Measurements from ENCODE around the gene SLCO4A1. TPM values are rescaled to one million over a fixed set of nuclear protein-coding genes. Genes with fewer than 3 reads are reported as not detected.

SLCO4A1 gene
- total and polyA plus RNA-seq, 2 experiments from 2014 or later = 0.15 to 1.0 TPM

DNA sequence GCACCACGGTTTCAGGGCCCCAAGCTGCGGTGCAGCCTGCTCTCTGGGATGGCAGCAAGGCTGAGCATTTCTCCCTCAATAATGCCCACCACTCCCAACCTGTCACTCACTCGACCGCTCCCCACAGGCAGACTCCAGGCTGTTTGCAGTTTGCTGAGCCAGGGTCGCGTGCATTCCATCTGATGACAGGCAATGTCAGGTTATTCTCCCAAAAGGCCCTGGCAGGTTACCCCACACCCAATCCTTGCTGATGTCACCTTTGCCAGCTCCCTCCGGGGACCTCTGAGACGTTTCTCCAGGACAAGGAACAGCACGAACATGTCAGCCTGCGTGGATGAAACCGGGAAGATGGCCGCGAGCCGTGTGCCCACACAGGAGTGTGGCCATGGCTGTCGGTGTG is 7.1 kb upstream of the SLCO4A1 start:
- DNase-seq (ENCODE audit: low read depth in 1 of 2, low spot score in 1 of 2) = no peak
- TF ChIP-seq, protein P1, sequence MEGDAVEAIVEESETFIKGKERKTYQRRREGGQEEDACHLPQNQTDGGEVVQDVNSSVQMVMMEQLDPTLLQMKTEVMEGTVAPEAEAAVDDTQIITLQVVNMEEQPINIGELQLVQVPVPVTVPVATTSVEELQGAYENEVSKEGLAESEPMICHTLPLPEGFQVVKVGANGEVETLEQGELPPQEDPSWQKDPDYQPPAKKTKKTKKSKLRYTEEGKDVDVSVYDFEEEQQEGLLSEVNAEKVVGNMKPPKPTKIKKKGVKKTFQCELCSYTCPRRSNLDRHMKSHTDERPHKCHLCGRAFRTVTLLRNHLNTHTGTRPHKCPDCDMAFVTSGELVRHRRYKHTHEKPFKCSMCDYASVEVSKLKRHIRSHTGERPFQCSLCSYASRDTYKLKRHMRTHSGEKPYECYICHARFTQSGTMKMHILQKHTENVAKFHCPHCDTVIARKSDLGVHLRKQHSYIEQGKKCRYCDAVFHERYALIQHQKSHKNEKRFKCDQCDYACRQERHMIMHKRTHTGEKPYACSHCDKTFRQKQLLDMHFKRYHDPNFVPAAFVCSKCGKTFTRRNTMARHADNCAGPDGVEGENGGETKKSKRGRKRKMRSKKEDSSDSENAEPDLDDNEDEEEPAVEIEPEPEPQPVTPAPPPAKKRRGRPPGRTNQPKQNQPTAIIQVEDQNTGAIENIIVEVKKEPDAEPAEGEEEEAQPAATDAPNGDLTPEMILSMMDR (IDR thresholded peaks at IDR 0.05; ENCODE audit: low read depth, low read length) = no peak
- H3K36me3 ChIP-seq = no peaks in the 10 kb centered on the region
- H3K4me1 ChIP-seq (ENCODE audit: low read depth) = no peaks in the 10 kb centered on the region
- H3K9me3 ChIP-seq (ENCODE audit: low read depth) = no peaks in the 10 kb centered on the region
- H3K27me3 ChIP-seq = peaks cover 14% of the 10 kb centered on the region
- no peak overlapping the region for H3K4me3 ChIP-seq
- no peak overlapping the region for H3K27ac ChIP-seq

DNA sequence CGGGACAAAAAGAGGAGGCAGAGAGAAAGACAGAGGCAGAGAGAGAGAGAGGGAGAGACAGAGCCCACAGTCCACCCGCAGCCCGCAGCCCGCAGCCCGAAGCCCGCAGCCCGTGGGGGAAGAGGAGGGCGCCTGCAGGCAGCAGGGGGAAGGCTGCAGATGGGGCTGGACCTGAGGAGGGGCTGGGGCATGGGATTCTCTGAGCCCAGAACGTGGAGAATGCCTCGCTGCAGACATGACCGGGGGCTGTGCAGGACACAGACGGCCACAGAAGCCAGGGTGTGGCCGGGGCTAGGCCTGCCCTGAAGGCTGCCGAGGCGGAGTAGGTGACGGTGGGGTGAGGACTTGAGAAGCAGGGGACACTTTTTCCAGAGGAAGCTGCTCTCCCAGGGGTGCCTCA is 6.5 kb upstream of the SLCO4A1 start:
- Histone ChIP-seq H3K27me3 (peaks cover 20% of the 10 kb centered on the region), H3K4me3 (no peak overlapping the region), H3K9me3 (ENCODE audit: low read depth) (no peaks in the 10 kb centered on the region), H3K4me1 (ENCODE audit: low read depth) (no peaks in the 10 kb centered on the region), H3K27ac (no peak overlapping the region), H3K36me3 (no peaks in the 10 kb centered on the region)
- DNase-seq (ENCODE audit: low read depth in 1 of 2, low spot score in 1 of 2) = no peak
- TF ChIP-seq, protein P1 (IDR thresholded peaks at IDR 0.05; ENCODE audit: low read depth, low read length) = no peak

DNA sequence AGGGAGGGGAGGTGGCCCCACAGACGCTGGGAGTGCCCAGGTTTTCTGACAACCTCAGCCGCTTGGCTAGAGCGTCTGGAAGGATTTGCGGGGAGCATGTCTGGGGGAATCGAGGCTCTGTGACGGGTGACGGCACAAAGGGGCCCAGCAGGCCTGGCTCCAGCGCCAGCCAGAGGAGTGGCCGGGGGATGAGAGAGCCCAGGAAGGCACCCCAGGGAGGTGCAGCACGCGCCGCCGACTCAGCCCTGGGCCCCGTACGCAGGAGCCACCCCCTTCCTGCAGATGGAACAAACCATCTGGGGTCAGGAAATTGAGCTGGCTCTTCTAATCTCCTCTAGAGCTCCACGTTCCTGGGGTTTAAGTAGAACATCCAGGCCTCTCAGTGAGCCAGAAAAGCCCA is 5.9 kb upstream of the SLCO4A1 start:
- DNase-seq (ENCODE audit: low read depth in 1 of 2, low spot score in 1 of 2) = no peak
- Histone ChIP-seq H3K9me3 (ENCODE audit: low read depth) (no peaks in the 10 kb centered on the region), H3K27ac (no peak overlapping the region), H3K4me3 (no peak overlapping the region), H3K36me3 (no peaks in the 10 kb centered on the region), H3K27me3 (peaks cover 26% of the 10 kb centered on the region), H3K4me1 (ENCODE audit: low read depth) (no peaks in the 10 kb centered on the region)
- TF ChIP-seq, protein P1 (IDR thresholded peaks at IDR 0.05; ENCODE audit: low read depth, low read length) = no peak

DNA sequence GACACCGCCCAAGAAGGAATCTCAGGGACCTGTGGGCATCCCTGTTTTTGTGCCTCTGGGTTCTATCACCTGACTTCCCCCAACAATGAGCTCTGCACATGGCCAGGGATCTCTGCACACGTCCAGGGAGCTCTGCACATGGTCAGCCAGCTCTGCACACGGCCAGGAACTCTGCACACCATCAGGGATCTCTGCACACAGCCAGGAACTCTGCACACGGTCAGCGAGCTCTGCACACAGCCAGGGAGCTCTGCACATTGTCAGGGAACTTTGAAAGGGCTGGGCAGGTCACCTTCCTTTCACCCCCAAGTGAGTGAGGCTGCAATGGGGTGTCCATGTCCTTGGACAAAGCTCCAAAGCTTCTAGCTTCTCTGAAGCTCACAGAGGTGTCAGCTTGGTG is 5.2 kb upstream of the SLCO4A1 start:
- no peak for DNase-seq (ENCODE audit: low read depth in 1 of 2, low spot score in 1 of 2)
- no peak overlapping the region for H3K4me3 ChIP-seq
- TF ChIP-seq, protein P1 (IDR thresholded peaks at IDR 0.05; ENCODE audit: low read depth, low read length) = no peak
- H3K36me3 ChIP-seq = no peaks in the 10 kb centered on the region
- H3K9me3 ChIP-seq (ENCODE audit: low read depth) = no peaks in the 10 kb centered on the region
- H3K27me3 ChIP-seq = peaks cover 33% of the 10 kb centered on the region
- H3K4me1 ChIP-seq (ENCODE audit: low read depth) = no peaks in the 10 kb centered on the region
- no peak overlapping the region for H3K27ac ChIP-seq

DNA sequence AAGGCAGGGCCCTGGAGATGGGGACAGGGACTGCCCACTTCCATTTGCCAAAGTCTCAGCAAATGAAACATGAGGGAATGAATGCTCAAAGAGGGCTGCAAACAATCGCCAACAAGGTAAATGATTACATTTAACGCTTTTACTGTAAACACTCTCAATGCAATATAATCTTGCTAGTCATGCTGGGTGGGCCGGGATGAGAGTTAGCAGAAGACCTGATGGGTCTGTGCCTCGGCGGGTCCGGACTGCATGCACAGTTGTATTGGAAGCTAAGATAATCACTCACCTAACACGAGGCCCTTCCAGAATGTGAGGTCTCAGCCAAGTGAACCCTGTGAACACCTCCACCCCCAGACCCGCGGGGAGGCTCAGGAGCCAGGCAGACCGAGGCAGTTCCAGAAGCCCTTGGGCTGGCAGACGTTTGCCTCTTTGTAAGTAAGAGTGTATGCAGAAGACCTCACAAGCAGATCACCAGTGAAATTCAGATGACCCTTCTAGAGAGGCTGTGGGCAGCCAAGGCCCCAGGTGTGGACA is 4.7 kb upstream of the SLCO4A1 start:
- H3K27me3 ChIP-seq = peaks cover 38% of the 10 kb centered on the region
- H3K4me1 ChIP-seq (ENCODE audit: low read depth) = no peaks in the 10 kb centered on the region
- DNase-seq (ENCODE audit: low read depth in 1 of 2, low spot score in 1 of 2) = no peak
- no peak overlapping the region for H3K27ac ChIP-seq
- no peaks in the 10 kb centered on the region for H3K36me3 ChIP-seq
- no peaks in the 10 kb centered on the region for H3K9me3 ChIP-seq (ENCODE audit: low read depth)
- TF ChIP-seq, protein P1 (IDR thresholded peaks at IDR 0.05; ENCODE audit: low read depth, low read length) = no peak
- no peak overlapping the region for H3K4me3 ChIP-seq

Measured in cardiac muscle cell (in vitro differentiated cells and primary cell).